Fibroblast of lung (primary cell): Measurements from ENCODE around the gene PSMB5.

Experiments
- CTCF ChIP-seq, 2 donors: IDR thresholded peaks in 1 of 2; conservative IDR thresholded peaks in 1 of 2; 1 replicate in 1 of 2; 2 replicates in 1 of 2; pipeline ENCODE4 v1.5.1; 2011 to 2012; ENCODE audit warnings: low read length in 2 of 2, control low read depth in 1 of 2, inconsistent platforms in 1 of 2, low read depth in 1 of 2, mild to moderate bottlenecking in 1 of 2
- EZH2 ChIP-seq: IDR thresholded peaks from 2 replicates; pipeline ENCODE4 v1.5.1; 2012; ENCODE audit warnings: low read length, control low read depth, mild to moderate bottlenecking; ENCODE audit errors: missing control alignments

DNA sequence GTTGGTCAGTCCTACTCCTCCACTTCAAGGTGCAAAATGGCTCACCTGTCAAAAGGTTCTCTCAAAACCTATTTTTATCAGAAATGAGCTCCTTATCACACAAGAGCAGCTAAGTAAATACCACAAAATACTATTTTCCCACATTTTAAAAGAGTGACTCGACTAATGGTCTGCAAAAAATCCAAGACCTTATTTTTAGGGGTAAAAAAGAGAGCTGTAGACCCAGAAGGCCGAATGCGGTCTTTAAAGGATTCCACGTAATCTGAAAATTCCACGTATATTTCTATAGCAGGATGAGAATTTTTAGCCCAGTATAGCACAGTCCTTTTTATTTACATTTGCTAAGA lies 28.5 kb downstream of the PSMB5 start:
- TF ChIP-seq CTCF (conservative IDR thresholded peaks at IDR 0.05 in 1 of 2, IDR thresholded peaks at IDR 0.05 in 1 of 2; ENCODE audit: low read depth in 1 of 2, low read length in 2 of 2), result no peak
- TF ChIP-seq EZH2, result no peak
